HG02943 (cell line): ENCODE results near the gene GFOD1.

Experiments used
- ATAC-seq: cut with Tn5 transposase; IDR thresholded peaks from one replicate; pipeline ENCODE4 v1.9.1; 2021; ENCODE audit warnings: mild to moderate bottlenecking, low read depth, moderate library complexity; ENCODE audit not compliant: unreplicated experiment

GFOD1 gene

GRCh38 chr6:13429406-13429753, 58.0 kb downstream of the GFOD1 start:
- no peak for ATAC-seq

GRCh38 chr6:13428583-13429405, 58.6 kb downstream of the GFOD1 start:
- peak; percentile 5 for ATAC-seq

- ATAC-seq: peak; percentile 66
These were observed 59.4 kb downstream of the GFOD1 start for GRCh38 chr6:13427801-13428582.

DNA sequence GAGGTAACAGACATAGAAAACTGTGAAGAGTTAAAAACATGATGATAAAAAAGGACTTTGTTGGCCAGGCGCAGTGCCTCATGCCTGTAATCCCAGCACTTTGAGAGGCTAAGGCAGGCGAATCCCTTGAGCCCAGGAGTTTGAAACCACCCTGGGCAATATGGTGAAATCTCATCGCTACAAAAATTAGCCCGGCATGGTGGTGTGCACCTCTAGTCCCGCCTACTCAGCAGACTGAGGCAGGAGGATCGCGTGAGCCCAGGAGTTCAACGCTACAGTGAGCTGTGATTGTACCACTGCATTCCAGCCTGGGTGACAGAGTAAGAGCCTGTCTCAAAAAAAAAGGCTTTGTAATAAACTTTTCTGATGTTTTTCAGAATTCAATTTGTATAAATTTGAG, 60.1 kb downstream of the GFOD1 start:
- ATAC-seq: no peak

GRCh38 chr6:13425943-13426931, 61.2 kb downstream of the GFOD1 start:
- no peak for ATAC-seq

GRCh38 chr6:13425270-13425873, 62.0 kb downstream of the GFOD1 start:
- ATAC-seq: no peak

GRCh38 chr6:13423252-13423651, 64.1 kb downstream of the GFOD1 start:
- ATAC-seq: no peak

DNA sequence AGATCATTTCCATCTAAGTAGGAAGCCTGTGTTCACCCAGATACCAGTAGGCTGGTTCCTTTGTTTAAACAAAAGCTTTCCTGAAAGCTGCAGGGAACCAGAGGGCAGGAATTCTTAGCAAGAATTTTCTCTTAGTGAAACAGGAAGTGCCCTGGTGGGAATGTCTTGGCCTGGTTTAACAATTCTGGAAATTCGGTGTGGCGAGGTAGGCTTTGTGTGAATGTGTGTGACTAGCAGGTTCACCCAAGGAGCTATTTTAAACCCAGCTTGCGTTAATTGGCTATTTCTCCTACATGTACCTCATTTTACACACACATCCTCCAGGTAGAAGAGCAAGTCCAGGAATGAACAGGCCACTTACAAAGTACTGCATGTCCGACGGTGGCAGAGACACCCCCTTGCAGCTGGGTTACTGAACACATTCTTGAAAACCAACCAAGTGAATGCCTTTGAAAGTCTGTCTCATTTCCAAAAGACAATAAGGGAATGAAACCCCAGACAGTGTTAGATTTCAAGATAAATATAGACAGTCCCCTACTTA, 64.6 kb downstream of the GFOD1 start:
- ATAC-seq: no peak

- no peak for ATAC-seq
These were observed 65.9 kb downstream of the GFOD1 start for GRCh38 chr6:13421425-13422059.

- ATAC-seq: no peak
These were observed 67.1 kb downstream of the GFOD1 start for GRCh38 chr6:13420269-13420668.

- no peak for ATAC-seq
These were observed 67.8 kb downstream of the GFOD1 start for GRCh38 chr6:13419422-13420195.

GRCh38 chr6:13418844-13419243, 68.6 kb downstream of the GFOD1 start:
- ATAC-seq: no peak

DNA sequence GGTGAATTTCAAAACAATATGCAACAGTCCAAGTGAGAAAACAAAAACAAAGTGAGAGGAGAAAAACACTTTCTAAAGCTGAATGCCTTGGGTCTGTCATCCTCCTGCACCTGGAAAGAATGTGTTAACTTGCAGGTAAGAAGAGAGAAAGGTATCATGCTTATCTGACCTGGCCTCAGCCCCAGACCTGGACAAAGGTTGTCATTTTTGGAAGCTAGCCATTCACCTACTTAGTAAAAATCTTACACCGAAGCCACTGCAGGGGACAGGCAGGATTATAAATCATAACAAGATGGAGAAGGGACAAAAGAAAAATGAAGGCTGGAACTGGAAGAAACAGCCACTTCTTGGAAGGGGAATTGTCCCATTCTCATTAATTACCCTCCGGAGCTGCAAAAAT, 69.4 kb downstream of the GFOD1 start:
- ATAC-seq: no peak

GRCh38 chr6:13417431-13417830, 70.0 kb downstream of the GFOD1 start:
- no peak for ATAC-seq

- ATAC-seq: no peak
These were observed 72.1 kb downstream of the GFOD1 start for GRCh38 chr6:13415283-13415682.

GRCh38 chr6:13413900-13414555, 73.4 kb downstream of the GFOD1 start:
- no peak for ATAC-seq

DNA sequence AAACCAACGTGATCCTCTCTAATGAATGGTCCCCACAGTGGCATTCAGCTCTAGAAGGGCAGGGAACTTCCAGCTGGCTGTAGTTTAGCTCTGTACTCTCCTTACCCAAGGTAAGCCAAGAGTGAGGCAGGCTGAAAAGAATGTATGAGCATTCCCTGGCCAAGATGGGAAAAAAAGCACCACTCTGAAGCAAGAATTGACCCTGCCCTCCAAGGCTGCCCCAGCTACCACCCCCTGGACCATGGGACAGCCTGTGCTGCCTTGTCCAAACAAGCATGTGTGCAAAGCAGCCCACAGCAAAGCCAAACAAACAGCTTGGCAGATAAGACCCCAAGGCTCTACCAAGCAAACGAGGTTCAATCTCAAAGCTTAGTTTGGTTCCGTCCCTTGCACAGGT, 73.9 kb downstream of the GFOD1 start:
- ATAC-seq: no peak
